K562 (cell line): Measurements from ENCODE around the gene PCSK6. TPM values are rescaled to one million over a fixed set of nuclear protein-coding genes. Genes with fewer than 3 reads are reported as not detected.

Experiments used
- BCL6 ChIP-seq: fragments of 250-450 bp; sonication (Bioruptor Pico); IDR thresholded peaks from 2 replicates; pipeline ENCODE4 v1.4.0; 2020
- BRD9 ChIP-seq: fragments of 450-650 bp; IDR thresholded peaks from 2 replicates; pipeline ENCODE4 v1.6.1; 2018; ENCODE audit warnings: low read depth; ENCODE audit not compliant: partially characterized antibody
- CBX3 ChIP-seq, 2 experiments: IDR thresholded peaks; 1 replicate in 1 of 2; 2 replicates in 1 of 2; pipeline ENCODE4 v1.6.1; 2012; ENCODE audit warnings: inconsistent platforms in 2 of 2, low read length in 2 of 2, borderline replicate concordance in 1 of 2, control low read depth in 1 of 2
- CHAMP1 ChIP-seq: fragments of 450-650 bp; IDR thresholded peaks from 2 replicates; pipeline ENCODE4 v1.6.1; 2016; ENCODE audit warnings: mild to moderate bottlenecking
- CHCHD3 ChIP-seq: fragments of 250-450 bp; sonication (Bioruptor Pico); IDR thresholded peaks from 2 replicates; pipeline ENCODE4 v2.1.2; 2022; ENCODE audit warnings: mild to moderate bottlenecking
- EGR1 ChIP-seq: fragments of 450-650 bp; conservative IDR thresholded peaks from 2 replicates; pipeline ENCODE4 v1.6.1; 2017; ENCODE audit warnings: mild to moderate bottlenecking
- HES1 ChIP-seq: fragments of 450-650 bp; IDR thresholded peaks from 2 replicates; pipeline ENCODE4 v1.6.1; 2016; ENCODE audit warnings: low read depth, mild to moderate bottlenecking, moderate library complexity
- KAT2B ChIP-seq: IDR thresholded peaks from one replicate; pipeline ENCODE4 v1.6.1; 2012; ENCODE audit warnings: low read depth, mild to moderate bottlenecking, control low read depth, inconsistent platforms, low read length, moderate library complexity
- MCM2 ChIP-seq: fragments of 450-650 bp; IDR thresholded peaks from 2 replicates; pipeline ENCODE4 v1.6.1; 2017; ENCODE audit warnings: low read depth, mild to moderate bottlenecking
- MCM3 ChIP-seq: fragments of 450-650 bp; IDR thresholded peaks from 2 replicates; pipeline ENCODE4 v1.6.1; 2016
- NCOA4 ChIP-seq: fragments of 450-650 bp; IDR thresholded peaks from 2 replicates; pipeline ENCODE4 v1.6.1; 2018; ENCODE audit warnings: mild to moderate bottlenecking; ENCODE audit not compliant: partially characterized antibody
- NFXL1 ChIP-seq: fragments of 450-650 bp; formaldehyde crosslinking; IDR thresholded peaks from 2 replicates; pipeline ENCODE4 v1.4.0; 2021; ENCODE audit warnings: mild to moderate bottlenecking
- SRF ChIP-seq, 2 experiments: fragments of 250-450, 450-650 bp in 1 of 2; sonication (Bioruptor Pico) in 1 of 2; sonication (generic) in 1 of 2; formaldehyde crosslinking; IDR thresholded peaks; 2 replicates each; pipeline versions ENCODE4 v1.5.0 to v1.5.1; 2020 to 2022; ENCODE audit warnings: mild to moderate bottlenecking in 1 of 2, missing genetic modification reagents in 1 of 2
- TARDBP ChIP-seq: fragments of 450-650 bp; IDR thresholded peaks from 2 replicates; pipeline ENCODE4 v1.6.1; 2016
- TRIM24 ChIP-seq, 2 experiments: fragments of 450-650 bp; IDR thresholded peaks; 2 replicates each; pipeline ENCODE4 v1.6.1; 2016
- YY1 ChIP-seq, 3 experiments: IDR thresholded peaks; 2 replicates each; pipeline ENCODE4 v1.6.1; 2011; ENCODE audit warnings: low read length in 2 of 3, mild to moderate bottlenecking in 2 of 3, moderate library complexity in 2 of 3, borderline replicate concordance in 1 of 3, control low read depth in 1 of 3, low read depth in 1 of 3; ENCODE audit not compliant: insufficient read depth in 3 of 3, insufficient replicate concordance in 2 of 3, control insufficient read depth in 1 of 3, insufficient read length in 1 of 3; ENCODE audit errors: extremely low read depth in 1 of 3
- ZBTB8A ChIP-seq: fragments of 450-650 bp; IDR thresholded peaks from 2 replicates; pipeline ENCODE4 v1.6.1; 2018; ENCODE audit warnings: mild to moderate bottlenecking, moderate library complexity; ENCODE audit not compliant: partially characterized antibody
- ZKSCAN1 ChIP-seq: fragments of 150-350 bp; IDR thresholded peaks from 2 replicates; pipeline ENCODE4 v1.6.1; 2016; ENCODE audit warnings: low read depth, low read length
- ZNF12 ChIP-seq: sonication (generic); formaldehyde crosslinking; IDR thresholded peaks from 2 replicates; pipeline ENCODE4 v1.4.0; 2020; ENCODE audit warnings: mild to moderate bottlenecking, missing genetic modification reagents
- ZNF124 ChIP-seq: sonication (generic); formaldehyde crosslinking; IDR thresholded peaks from 2 replicates; pipeline ENCODE4 v1.8.1; 2022; ENCODE audit warnings: missing genetic modification reagents
- ZNF143 ChIP-seq: sonication (generic); formaldehyde crosslinking; IDR thresholded peaks from 2 replicates; pipeline ENCODE4 v1.9.0; 2022; ENCODE audit warnings: mild to moderate bottlenecking, missing genetic modification reagents
- ZNF436 ChIP-seq: fragments of 250-450, 450-650 bp; sonication (Bioruptor Pico); formaldehyde crosslinking; IDR thresholded peaks from 2 replicates; pipeline ENCODE4 v1.7.0; 2020; ENCODE audit warnings: mild to moderate bottlenecking
- ZNF444 ChIP-seq: fragments of 250-450 bp; sonication (Bioruptor Pico); IDR thresholded peaks from 2 replicates; pipeline ENCODE4 v1.4.0; 2020; ENCODE audit warnings: mild to moderate bottlenecking, moderate library complexity
- ZNF561 ChIP-seq: fragments of 450-650 bp; formaldehyde crosslinking; conservative IDR thresholded peaks from 2 replicates; pipeline ENCODE4 v1.4.0; 2020; ENCODE audit warnings: mild to moderate bottlenecking, moderate library complexity
- polyA plus RNA-seq, 8 experiments: library from polyadenylated mRNA; depleted of rRNA in 4 of 8; stranded (reverse) in 5 of 8; unstranded in 3 of 8; fragments of >200 nt; fragmentation: Nextera tagmentation in 2 of 8; fragmentation: Illumina TruSeq in 1 of 8; extraction: Ambion mirVana in 2 of 8; extraction: Trizol in 1 of 8; gene quantifications; 2 replicates each; pipeline versions ENCODE4 v1.2.1 to v1.2.3, GENCODE V29; 2011 to 2014; ENCODE audit warnings: inconsistent platforms in 1 of 8, missing spikeins in 1 of 8
- total RNA-seq, 7 experiments: library from RNA; depleted of rRNA in 6 of 7; stranded (reverse); fragments of >200 nt in 6 of 7; fragmentation: Illumina TruSeq in 2 of 7; extraction: Trizol in 2 of 7; gene quantifications; 2 replicates each; pipeline versions ENCODE4 v1.2.1 to v1.2.3, GENCODE V29; 2011 to 2021; ENCODE audit warnings: low replicate concordance in 1 of 7
- TF ChIP-seq, protein P1 (sequence below): fragments of 450-650 bp; formaldehyde crosslinking; IDR thresholded peaks from 2 replicates; pipeline ENCODE4 v1.4.0; 2020; ENCODE audit warnings: mild to moderate bottlenecking

The PCSK6 gene
- total and polyA plus RNA-seq, 9 of the 15 experiments (the other 6 are each of a cell fraction or from before 2014, with no cell fraction given), result 2.2 to 32.6 (median 14.5) TPM

DNA sequence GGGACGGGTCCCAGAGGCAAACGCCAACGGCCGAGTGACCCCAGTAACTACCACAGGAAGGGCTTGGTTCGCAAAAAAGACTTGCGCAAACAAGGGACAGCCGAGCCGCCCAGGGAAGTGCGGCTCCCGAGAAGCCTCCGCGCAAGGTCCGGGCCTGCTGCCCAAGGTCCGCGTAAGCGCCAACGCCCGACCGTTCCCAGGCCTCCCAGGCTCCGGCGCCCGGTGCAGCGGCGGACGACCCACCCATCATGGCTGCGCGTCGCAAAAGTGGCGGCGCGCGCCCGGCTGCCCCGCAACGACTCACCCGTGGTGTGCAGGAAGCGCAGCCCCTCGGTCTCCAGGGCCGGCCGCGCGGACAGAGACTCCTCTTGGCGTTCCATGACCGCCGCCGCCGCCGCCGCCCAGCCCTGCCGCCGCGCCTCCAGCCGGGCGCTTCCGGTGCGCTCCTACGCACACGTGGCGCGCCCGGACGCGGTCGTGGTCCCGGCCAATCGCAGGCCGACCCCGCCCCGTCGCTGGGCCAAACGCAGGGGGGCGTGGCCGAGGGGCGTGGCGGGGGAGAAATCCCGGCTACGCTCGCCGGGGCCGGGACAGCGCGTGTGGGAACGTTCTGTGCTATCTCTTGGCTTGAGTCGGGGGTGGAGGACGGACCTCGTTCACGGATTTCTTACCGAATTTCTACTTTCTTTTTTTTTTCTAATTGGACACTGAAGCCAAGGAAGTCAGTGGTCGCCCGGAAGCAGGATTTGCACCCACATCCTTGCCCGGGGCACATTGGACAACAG is 212.3 kb downstream of the PCSK6 start, which contains the start of gene SELENOS (continued):
- TF ChIP-seq CHAMP1 (no peak), TARDBP (no peak), CBX3 (IDR thresholded peaks at IDR 0.05; ENCODE audit: borderline replicate concordance in 1 of 2, low read length in 2 of 2) (no peak), NCOA4 (no peak), ZNF444 (CRISPR knock-in tag) (no peak), MCM3 (no peak), NFXL1 (CRISPR knock-in tag) (no peak), YY1 (IDR thresholded peaks at IDR 0.05; ENCODE audit: borderline replicate concordance in 1 of 3, control insufficient read depth in 1 of 3, extremely low read depth in 1 of 3, insufficient read depth in 3 of 3, insufficient read length in 1 of 3, insufficient replicate concordance in 2 of 3, low read depth in 1 of 3, low read length in 2 of 3) (peak in 2 of 3 experiments; percentile 79 to 88), ZNF124 (CRISPR knock-in tag) (no peak), ZNF436 (CRISPR knock-in tag) (no peak), HES1 (no peak), EGR1 (peak; percentile 30; the same call in 1 of the 2 replicates), CHCHD3 (CRISPR knock-in tag) (no peak), TRIM24 (IDR thresholded peaks at IDR 0.05) (no peak), BRD9 (no peak), ZNF12 (no peak; the same call in 1 of the 2 replicates), KAT2B (no peak), MCM2 (no peak), ZBTB8A (no peak), ZNF561 (no peak), BCL6 (CRISPR knock-in tag) (no peak), ZKSCAN1 (no peak), ZNF143 (CRISPR knock-in tag) (no peak), SRF (CRISPR knock-in tag; IDR thresholded peaks at IDR 0.05) (no peak)
- TF ChIP-seq, protein P1, sequence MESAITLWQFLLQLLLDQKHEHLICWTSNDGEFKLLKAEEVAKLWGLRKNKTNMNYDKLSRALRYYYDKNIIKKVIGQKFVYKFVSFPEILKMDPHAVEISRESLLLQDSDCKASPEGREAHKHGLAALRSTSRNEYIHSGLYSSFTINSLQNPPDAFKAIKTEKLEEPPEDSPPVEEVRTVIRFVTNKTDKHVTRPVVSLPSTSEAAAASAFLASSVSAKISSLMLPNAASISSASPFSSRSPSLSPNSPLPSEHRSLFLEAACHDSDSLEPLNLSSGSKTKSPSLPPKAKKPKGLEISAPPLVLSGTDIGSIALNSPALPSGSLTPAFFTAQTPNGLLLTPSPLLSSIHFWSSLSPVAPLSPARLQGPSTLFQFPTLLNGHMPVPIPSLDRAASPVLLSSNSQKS (CRISPR knock-in tag), result no peak
